ENCODE results near the gene RNF11.
A peak's percentile ranks its signal among the peaks of the same experiment; 100 is the strongest.

RNF11 gene

GRCh38 chr1:51253691-51254090, 17.6 kb downstream of the RNF11 start:
- Histone ChIP-seq H3K4me3 (no peak overlapping the region), H3K27ac (no peak overlapping the region)

DNA sequence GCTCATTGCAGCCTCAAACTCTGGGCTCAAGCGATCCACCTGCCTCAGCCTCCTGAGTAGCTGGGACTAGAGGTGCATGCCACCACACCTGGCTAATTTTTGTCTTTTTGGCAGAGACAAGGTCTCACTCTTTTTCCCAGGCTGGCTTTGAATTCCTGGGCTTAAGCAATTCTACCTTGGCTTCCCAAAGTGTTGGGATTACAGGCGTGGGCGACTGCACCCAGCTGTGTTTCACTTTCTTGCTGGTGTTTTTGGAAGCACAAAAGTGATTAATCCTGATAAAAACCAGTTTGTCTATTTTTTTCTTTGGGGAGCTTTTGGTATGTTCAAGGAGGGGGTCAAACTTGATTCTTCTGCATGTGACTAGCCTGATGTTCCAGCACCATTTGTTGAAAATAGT, 19.3 kb downstream of the RNF11 start:
- Histone ChIP-seq H3K27ac (no peak overlapping the region), H3K4me3 (no peak overlapping the region)

DNA sequence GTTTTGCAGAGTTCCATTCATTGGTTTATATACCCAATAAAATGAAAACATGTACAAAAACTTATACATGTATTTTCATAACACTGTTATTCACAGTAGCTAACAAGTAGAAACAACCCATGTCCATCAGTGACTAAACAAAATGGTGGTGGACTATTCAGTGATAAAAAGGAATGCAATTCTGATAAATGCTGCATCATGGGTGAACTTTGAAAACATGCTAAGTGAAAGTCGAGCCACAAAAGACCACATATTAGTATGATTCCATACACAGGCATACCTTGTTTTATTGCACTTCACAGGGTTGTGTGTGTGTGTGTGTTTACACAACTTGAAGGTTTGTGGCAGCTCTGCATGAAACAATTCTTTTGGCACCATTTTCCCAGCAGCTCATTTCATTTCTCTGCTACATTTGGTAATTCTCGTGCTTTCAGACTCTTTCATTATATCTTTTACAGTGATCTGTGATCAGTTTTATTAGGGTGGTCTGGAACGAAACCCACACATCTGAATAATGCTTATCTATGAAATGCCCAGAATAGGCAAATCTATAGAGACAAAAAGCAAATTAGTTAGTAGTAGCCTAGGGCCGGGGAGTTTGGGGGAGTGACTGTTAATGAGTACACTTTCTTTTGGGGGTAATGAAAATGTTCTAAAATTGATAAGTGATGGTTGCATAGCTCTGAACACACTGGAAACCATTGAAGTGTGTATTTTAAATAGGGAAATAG, 27.2 kb downstream of the RNF11 start:
- Histone ChIP-seq H3K4me3 (no peak overlapping the region), H3K27ac (peak overlapping the region in 2 of 21 experiments; percentile 23 to 53)

DNA sequence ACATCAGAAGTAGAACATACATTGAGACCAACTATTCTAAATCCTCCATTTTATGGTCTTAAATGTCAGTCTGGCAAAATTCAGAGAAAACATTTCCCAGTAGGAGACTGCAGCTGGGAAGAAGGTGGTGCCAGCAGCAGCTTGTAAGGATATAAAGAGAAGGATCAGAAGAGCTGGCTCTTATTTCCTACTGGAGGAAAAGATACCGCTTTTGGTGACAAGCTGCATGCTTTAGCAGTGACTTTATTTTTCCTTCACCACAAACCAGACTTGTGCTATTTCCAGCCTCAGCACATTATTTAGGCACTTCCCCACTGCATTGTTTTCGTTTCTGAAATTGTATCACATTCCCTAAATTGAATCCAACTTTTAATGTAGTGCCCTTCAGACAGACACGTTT, 28.4 kb downstream of the RNF11 start:
- H3K27ac ChIP-seq, result peak overlapping the region in 4 of 21 experiments; percentile 4 to 60 (median 24)
- H3K4me3 ChIP-seq, result no peak overlapping the region

DNA sequence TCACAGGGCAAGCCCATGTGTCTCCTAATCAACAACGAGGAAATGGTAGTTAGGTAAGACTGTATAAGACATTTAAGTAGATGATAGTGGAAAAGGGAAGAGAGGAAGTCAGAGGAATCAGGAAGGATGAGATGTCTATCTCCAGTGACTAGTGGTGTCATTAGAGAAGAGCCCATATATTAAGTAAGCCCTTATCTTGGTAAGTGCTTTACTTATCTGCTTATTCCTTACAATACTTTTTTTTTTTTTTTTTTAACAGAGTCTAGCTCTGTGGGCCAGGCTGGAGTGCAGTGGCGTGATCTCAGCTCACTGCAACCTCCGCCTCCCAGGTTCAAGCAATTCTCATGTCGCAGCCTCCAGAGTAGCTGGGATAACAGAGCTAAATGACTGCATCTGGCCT, 29.5 kb downstream of the RNF11 start:
- Histone ChIP-seq H3K4me3 (no peak overlapping the region), H3K27ac (no peak overlapping the region)

DNA sequence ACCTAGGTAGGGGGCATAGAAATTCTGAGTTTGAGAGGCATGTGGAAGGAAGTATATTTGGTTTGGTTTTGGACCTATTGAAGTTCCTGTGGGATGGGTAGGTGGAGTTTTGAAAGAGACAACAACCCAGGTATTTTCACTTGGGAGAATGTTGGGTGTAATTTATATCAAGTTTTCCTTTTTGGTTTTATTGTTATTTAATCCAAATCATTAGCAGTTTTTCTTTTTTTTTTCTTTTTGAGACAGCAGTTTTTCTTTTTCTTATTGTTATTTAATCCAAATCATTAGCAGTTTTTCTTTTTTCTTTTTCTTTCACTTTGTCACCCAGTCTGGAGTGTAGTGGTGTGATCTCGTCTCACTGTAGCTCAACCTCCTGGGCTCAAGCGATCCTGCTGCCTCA, 30.1 kb downstream of the RNF11 start:
- no peak overlapping the region for H3K4me3 ChIP-seq
- no peak overlapping the region for H3K27ac ChIP-seq

DNA sequence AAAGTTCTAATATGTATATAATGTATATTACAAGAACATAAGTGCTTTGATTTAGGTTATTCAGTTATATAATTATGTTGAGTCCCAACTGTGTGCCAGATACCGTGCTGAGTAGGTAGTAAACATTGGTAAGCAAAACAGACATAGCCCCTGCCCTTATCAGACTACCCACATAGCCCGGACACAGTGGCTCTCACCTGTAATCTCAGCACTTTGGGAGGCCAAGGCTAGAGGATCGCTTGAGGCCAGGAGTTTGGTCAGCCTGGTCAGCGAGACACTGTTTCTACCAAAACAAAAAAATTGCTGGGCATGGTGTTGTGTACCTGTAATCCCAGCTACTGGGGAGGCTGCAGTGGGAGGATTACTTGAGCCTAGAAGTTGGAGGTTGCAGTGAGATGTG, 30.7 kb downstream of the RNF11 start:
- Histone ChIP-seq H3K27ac (no peak overlapping the region), H3K4me3 (no peak overlapping the region)

- no peak overlapping the region for H3K4me3 ChIP-seq
- H3K27ac ChIP-seq, result peak overlapping the region in 5 of 21 experiments; percentile 39 to 54 (median 40)
Observed at GRCh38 chr1:51268634-51269033, 32.6 kb downstream of the RNF11 start.

- H3K4me3 ChIP-seq, result no peak overlapping the region
- H3K27ac ChIP-seq, result no peak overlapping the region
Observed at GRCh38 chr1:51270751-51271150, 34.7 kb downstream of the RNF11 start.

DNA sequence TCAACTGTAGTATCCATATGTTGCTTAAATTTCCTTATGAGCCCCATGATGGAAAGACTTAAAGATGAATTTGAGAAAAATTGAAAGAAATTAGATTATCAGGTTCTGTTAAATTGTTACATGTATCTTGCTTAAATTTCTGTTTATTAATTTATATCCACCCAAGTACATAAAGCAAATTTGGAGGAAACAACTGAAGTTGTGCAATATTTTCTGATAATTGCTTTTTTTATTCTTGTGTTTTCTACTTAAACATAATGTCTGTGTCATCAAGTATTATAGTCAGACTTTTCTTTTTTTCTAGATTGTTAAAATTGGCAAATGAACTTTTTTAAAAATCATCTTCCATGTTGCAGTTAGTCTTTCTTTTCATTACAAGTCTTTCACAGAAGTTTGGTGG, 36.8 kb downstream of the RNF11 start:
- Histone ChIP-seq H3K27ac (no peak overlapping the region), H3K4me3 (no peak overlapping the region)

- no peak overlapping the region for H3K27ac ChIP-seq
- no peak overlapping the region for H3K4me3 ChIP-seq
Observed at GRCh38 chr1:51274676-51275075, 38.6 kb downstream of the RNF11 start.

DNA sequence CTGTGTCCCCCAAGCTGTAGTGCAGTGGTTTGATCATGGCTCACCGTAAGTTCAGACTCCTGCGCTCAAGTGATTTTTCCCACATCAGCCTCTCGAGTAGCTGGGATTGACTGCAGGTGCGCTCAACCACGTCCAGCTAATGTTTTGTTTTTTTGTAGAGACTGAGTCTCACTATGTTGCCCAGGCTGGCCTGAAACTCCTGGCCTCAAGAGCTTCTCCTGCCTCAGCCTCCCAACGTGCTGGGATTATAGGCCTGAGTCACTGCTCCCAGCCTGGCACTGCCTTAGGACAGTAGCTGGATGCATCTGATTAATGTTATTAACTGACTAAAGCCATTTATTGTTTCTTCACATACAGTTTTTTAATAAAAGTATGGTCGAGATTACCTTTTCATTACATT, 40.2 kb downstream of the RNF11 start:
- H3K4me3 ChIP-seq, result no peak overlapping the region
- H3K27ac ChIP-seq, result no peak overlapping the region

GRCh38 chr1:51280321-51280978, 44.4 kb downstream of the RNF11 start:
- Histone ChIP-seq H3K4me3 (no peak overlapping the region), H3K27ac (no peak overlapping the region)

- Histone ChIP-seq H3K27ac (no peak overlapping the region), H3K4me3 (no peak overlapping the region)
Observed at GRCh38 chr1:51281807-51282206, 45.7 kb downstream of the RNF11 start.

- Histone ChIP-seq H3K4me3 (no peak overlapping the region), H3K27ac (no peak overlapping the region)
Observed at GRCh38 chr1:51282605-51283004, 46.5 kb downstream of the RNF11 start.

DNA sequence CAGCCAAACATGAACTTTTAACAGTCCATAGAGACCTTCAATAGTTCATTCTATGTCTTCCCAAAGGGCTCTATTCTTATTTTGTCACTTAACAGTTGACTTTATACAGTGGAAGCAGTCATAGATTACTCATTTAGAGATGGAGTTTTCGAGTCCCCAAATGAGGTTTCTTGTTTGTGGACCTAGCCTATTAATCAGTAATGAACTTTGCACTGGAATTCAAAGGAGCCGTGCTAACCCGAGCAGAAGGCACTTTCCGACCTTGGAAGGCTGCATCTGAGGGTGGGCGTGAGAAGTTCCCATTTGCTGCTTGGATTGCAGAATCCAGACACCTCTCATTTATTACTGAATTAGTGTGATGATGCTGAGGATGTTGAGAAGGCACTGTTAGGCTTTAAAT, 47.9 kb downstream of the RNF11 start:
- Histone ChIP-seq H3K4me3 (no peak overlapping the region), H3K27ac (no peak overlapping the region)

DNA sequence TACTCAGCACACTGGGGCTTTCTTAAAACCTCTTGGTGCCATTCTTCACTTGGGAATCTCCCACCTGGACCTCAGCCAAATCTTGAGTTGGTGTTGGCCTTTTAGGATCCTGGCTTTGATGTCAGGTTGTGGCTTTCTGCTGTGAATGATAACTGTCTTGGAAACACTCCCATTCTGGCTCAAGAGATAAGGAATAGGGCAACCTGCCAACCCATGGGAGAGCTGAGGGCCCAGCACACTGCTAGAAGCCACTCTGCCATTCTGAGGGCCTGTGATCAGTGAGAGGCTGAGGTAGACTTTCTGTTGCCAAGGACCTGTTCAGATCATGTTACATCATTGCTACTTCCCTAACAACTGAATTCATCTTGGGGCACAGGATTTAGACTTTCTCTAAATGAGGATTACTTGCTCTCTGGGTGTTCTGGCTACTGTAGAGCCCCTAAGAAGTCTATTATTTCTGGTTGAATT, 48.4 kb downstream of the RNF11 start:
- H3K4me3 ChIP-seq, result no peak overlapping the region

DNA sequence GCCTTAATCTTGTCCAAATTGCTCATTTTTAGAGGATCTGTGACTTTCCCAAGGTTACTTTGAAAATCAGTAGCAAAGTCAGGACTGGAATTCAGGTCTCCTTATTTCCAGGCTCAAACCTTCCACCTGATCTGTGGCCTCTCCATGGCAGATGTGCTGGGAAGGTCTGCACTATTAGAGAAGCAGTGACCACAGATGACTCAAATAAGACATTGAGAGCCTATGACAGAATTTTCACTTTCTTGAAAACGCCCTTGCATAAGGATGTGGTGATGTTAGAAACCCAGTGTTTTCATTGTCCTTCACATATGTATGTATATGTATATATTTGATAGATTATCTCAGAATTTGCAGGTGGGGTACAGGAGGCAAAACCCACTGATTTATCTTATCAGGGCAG, 49.0 kb downstream of the RNF11 start:
- Histone ChIP-seq H3K27ac (no peak overlapping the region), H3K4me3 (no peak overlapping the region)

More for the DNA sequence above, 48.4 kb downstream of the RNF11 start:
- no peak overlapping the region for H3K27ac ChIP-seq

DNA sequence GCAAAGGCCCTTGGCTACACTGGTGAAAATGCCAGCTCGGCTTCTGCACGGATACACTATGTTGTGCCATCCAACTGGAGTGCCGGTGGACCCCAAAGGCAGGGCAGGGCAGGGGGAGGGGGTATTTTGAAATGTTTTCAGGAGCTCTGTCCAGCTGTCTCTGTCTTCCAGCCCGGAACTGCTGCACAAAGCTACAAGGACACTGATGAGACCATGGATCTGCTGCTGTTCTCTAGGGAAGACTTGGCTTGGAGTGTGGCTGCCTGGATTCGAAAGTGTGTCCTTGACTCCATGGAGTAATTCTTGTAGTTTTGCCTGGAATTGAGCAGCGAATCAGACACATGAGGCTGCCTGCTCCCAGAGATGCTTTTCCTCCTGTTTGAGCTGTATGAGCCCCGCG, 51.9 kb downstream of the RNF11 start:
- H3K4me3 ChIP-seq, result no peak overlapping the region
- H3K27ac ChIP-seq, result no peak overlapping the region

- no peak overlapping the region for H3K4me3 ChIP-seq
- no peak overlapping the region for H3K27ac ChIP-seq
Observed at GRCh38 chr1:51288578-51288977, 52.5 kb downstream of the RNF11 start.

DNA sequence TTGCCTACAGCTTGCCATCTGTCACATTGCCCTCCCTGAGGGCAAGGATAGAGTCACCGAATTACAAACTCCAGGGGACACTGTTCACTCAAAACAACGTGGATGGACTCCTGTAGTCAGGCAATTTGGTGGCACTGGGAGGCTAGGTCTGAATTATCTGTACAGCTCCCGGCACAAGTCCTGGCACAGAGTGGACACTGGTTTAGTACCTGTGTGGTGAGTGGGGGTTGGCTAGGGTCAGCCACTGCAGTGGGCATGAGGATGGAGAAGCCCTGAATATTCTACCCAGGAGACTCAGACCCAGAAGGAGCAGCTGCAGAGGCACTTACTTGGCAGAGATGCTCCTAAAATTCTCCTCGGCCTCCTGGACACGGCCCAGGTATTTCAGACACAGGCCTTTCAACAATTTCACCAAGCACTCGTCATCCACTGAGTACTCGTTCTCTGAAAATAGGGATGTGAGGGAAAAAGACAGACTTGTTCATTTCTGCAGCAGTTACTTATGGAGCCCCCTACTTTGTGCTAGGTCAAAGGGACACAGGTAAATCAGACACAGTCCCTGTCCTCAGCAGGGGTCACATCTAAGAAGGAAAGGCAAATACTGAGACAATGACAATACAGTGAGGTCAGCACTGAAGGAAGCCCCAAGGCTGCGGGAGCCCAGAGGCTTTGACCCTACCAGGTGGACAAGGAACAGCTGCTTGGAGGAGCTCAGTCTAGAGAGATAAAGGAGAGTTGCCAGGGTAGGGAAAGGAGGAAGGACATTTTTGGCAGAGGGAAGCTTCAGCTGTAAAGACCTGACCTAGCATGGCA, 53.8 kb downstream of the RNF11 start:
- H3K4me3 ChIP-seq, result no peak overlapping the region

More for the DNA sequence above, 53.8 kb downstream of the RNF11 start:
- no peak overlapping the region for H3K27ac ChIP-seq

All from skin epidermis (tissue), 12 donors.